ENCODE data around the gene COL8A1.
A peak's percentile ranks its signal among the peaks of the same experiment; 100 is the strongest.

The COL8A1 gene

DNA sequence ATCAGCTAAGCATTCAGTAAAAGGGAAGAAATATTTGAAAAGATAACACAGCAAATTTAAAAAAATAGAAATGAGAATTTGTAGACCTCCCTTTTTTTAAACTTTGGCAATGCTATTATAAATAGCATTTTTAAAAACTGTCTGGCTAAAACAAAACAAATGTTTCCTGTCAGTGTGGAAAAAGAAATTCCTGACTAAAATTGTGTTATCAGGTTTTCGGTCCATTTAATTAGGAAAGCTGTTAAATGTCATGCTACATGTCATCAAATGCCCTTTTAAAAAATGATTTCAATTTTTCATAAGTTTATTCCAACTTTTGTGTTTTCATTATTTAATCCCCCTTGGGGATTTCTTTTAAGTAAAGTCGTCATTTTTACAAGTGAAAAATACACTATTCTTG lies 29.6 kb downstream of the COL8A1 start:
- TF ChIP-seq, protein P1, sequence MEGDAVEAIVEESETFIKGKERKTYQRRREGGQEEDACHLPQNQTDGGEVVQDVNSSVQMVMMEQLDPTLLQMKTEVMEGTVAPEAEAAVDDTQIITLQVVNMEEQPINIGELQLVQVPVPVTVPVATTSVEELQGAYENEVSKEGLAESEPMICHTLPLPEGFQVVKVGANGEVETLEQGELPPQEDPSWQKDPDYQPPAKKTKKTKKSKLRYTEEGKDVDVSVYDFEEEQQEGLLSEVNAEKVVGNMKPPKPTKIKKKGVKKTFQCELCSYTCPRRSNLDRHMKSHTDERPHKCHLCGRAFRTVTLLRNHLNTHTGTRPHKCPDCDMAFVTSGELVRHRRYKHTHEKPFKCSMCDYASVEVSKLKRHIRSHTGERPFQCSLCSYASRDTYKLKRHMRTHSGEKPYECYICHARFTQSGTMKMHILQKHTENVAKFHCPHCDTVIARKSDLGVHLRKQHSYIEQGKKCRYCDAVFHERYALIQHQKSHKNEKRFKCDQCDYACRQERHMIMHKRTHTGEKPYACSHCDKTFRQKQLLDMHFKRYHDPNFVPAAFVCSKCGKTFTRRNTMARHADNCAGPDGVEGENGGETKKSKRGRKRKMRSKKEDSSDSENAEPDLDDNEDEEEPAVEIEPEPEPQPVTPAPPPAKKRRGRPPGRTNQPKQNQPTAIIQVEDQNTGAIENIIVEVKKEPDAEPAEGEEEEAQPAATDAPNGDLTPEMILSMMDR (conservative IDR thresholded peaks at IDR 0.05; ENCODE audit: low read depth, low read length), result no peak
- DNase-seq (ENCODE audit: low read depth), result no peak
- no peak overlapping the region for H3K4me3 ChIP-seq (ENCODE audit: low read length)

DNA sequence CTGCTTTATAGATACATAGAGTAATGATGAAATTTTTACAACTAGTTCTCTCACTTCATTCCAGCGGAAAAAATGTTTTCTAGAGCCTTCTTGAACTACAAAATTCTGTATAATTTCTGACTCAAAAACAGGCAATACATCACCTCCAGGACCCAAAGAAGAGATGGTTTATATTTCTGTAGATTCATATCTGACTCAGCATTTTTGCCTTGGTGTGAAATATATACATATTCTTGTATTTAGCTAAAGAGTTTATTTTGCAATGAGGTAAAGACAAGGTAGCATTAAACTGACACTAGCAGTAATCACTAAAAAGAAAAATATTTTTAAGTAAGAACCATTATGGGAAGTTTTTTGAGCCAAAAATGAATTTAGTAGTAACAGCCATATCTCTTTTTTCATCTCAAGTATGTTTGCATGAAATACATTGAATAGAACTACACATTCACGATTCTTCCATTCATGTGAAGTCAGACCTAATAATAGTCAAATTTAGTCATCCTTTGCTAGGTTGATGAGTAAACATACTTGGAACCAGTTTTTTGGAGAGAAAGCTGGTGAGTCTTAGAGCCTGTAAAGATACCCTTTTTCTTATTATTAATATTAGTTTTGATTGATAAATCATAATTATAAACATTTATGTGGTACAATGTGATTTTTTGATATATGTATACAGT lies 31.6 kb downstream of the COL8A1 start:
- DNase-seq (ENCODE audit: low read depth), result no peak
- TF ChIP-seq, protein P1 (conservative IDR thresholded peaks at IDR 0.05; ENCODE audit: low read depth, low read length), result no peak
- no peak overlapping the region for H3K4me3 ChIP-seq (ENCODE audit: low read length)

DNA sequence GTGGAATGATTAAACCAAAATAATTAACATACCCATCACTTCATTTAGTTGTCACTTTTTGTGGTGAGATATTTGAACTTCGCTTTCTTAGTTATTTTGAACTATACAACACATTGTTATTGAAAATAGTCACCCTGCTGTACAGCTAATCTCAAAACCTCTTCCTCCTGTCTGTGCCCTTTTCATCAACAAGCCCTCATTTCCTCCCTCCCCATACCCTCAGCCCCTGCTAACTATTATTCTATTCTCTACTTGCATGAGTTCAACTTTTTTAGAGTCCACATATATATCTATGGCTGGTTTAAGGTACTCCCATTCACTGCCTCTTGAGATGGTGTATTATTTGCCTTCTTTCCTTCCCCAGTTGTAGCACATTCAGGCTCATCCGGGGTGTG lies 32.2 kb downstream of the COL8A1 start:
- TF ChIP-seq, protein P1 (conservative IDR thresholded peaks at IDR 0.05; ENCODE audit: low read depth, low read length), result no peak
- H3K4me3 ChIP-seq (ENCODE audit: low read length), result no peak overlapping the region

DNA sequence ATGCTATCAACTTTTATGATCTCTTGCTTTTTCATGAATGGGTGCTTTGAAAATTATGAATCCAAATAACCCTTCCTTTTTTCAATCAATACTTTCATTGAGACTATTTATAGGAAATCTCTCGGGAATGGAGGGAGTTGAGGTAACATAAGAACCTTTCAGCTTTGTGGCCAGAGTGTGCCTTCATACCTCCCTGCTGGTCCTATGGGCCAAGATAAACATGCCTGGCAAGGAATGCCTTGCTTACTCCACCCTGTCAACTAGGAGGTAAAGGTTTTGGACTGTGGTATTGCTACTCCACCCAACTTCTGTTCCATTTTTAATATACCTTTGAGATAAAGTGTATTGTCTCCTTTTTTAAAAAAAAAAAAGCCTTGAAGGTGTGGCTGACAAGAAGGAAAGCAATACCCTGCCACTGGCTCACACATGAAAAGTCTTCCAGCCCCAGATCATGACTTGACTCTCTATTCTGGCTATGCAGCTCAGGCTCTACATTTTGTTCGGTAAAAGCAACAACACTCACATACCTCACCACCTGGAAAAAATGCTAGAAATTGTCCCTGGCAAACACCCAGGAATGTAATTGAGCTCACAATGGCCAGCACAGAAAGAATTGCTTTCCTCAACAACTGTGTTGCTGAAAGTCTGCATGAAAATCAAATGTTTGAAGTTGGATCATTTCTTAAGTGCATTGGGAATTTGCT lies 35.8 kb downstream of the COL8A1 start:
- no peak overlapping the region for H3K4me3 ChIP-seq (ENCODE audit: low read length)
- TF ChIP-seq, protein P1 (conservative IDR thresholded peaks at IDR 0.05; ENCODE audit: low read depth, low read length), result no peak
- DNase-seq (ENCODE audit: low read depth), result peak; percentile 49

More for the DNA sequence above, 32.2 kb downstream of the COL8A1 start:
- DNase-seq (ENCODE audit: low read depth), result no peak

DNA sequence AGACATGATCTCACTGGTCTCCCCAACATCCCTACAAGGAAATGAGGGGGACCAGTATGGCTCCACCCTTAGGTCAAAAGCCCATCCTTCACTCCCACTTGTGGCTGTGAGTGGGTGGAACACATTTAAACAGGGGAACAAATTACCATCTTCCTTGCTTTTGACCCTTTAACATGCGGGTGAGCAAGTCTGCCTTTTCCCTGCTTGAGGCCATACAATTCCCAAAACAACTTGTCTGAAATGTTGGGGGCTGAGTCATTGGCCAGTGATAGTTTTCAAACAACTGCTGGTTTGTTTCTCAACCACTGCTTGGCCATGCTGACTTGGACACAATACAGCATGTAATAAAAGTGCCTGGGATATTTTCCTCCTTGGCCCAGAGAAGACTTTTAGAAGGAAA lies 39.6 kb downstream of the COL8A1 start:
- no peak overlapping the region for H3K4me3 ChIP-seq (ENCODE audit: low read length)
- no peak for DNase-seq (ENCODE audit: low read depth)
- TF ChIP-seq, protein P1 (conservative IDR thresholded peaks at IDR 0.05; ENCODE audit: low read depth, low read length), result no peak

DNA sequence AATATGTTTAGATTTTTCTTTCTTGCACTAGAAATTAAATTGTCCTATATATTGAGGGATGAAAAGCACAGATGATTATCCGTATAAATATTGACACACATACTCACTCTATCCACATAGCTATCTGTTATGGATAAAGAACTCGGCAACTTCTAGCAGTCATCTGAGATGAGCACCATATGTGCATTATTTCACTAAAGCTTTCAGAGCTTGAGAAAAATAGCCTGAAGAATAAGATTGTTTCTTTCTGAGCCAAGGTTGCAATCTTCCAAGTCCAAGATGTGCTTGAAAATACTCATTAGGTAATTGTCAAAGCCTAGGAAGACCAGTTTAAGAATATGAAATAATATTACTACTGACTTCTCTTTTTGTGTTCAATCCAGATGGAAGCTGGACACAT lies 40.5 kb downstream of the COL8A1 start:
- H3K4me3 ChIP-seq (ENCODE audit: low read length), result no peak overlapping the region
- TF ChIP-seq, protein P1 (conservative IDR thresholded peaks at IDR 0.05; ENCODE audit: low read depth, low read length), result no peak
- DNase-seq (ENCODE audit: low read depth), result no peak

DNA sequence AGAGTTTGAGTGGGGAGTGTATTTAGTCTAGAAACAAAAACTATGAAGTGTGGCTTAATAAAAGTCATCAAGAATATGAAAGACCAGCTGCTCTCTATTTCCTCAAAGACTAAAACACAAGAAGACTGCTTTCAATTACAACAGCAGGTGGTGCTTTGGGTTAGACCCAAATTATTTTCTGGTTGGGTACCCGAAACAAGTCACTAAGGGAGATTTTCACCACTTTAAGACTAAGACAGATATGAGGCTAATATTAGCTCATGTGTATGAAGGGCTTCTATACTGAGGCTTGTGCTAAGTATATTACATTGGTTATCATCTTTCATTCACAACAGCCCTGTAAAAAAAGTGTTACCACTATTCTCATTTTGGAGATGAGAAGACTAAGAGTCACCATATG lies 43.1 kb downstream of the COL8A1 start:
- TF ChIP-seq, protein P1 (conservative IDR thresholded peaks at IDR 0.05; ENCODE audit: low read depth, low read length), result no peak
- no peak overlapping the region for H3K4me3 ChIP-seq (ENCODE audit: low read length)
- DNase-seq (ENCODE audit: low read depth), result no peak
